Globus pallidus (tissue), 1 donor: Measurements from ENCODE around the gene SPR.

ENCODE experiments used
- DNase-seq: peaks from one replicate; pipeline ENCODE4 v3.0.0-alpha.2; 2015; ENCODE audit warnings: low spot score

SPR gene

DNA sequence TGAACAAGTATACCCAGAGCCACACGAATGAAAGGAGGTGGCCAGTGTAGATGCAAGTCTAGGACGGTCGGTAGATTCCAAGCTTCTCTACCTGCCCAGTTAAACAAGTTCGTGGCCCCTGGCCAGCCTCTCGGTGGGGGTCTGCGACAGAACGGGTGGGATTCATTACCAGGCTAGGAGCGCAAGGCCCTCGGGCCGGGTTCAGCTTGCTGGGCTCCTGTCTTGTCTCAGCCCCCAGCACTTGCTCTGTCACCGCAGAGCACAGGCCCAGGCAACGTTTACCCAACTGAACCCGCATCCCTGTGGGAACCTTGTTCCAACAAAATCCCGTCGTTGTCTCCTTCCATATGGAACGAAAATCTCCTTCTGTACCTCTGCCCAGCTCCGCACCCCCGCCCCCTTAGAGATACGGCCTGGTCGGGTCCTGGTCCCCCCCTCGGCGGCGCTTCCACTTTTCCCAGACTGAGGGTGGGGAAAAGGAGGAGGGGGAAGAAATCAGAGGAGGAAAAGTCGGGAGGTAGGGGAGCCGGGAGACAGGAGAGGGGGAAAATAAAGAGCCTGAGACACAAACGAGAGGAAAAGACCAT lies 28.2 kb downstream of the SPR start:
- no peak for DNase-seq

DNA sequence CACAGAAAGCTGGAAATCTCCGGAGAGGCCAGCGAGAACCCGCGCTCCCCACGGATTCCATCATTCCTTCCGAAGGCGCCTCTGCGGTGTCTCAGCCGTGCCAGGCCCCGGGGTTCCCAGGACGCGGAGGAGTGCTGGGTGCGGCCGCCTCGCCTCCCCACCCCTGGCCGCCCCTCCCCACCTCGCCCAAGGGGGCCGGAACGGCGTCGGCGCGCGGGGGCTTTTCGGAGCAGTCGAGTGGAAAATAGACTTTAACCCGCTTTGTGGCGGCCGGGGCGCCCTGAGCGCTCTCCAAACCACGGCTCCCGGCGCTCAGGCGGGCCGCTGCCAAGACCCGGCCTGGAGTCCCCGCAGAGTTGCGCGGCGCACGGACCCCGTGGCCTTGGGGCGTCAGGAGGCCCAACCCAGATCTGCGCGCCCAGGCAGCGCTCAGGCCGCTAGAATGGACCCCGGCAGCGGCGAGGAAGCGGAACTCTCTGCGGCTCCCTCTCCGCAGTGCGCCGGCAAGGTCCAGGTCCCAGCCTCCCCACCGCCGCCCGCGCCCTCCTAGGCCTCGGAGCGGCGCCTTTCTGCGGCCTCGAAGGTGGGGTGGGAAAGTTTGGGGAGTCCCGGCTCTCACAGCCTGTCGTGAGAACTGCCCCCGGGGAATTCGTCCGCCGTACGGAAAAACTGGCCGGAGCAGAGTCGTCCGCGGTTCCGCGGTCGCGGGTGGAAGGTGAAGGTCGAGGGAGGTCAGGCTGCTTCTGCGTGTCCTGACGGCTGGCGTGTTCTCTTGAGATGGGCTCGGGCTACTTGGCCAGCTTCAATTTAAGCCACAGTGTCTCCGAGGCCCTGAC lies 28.9 kb downstream of the SPR start:
- no peak for DNase-seq

DNA sequence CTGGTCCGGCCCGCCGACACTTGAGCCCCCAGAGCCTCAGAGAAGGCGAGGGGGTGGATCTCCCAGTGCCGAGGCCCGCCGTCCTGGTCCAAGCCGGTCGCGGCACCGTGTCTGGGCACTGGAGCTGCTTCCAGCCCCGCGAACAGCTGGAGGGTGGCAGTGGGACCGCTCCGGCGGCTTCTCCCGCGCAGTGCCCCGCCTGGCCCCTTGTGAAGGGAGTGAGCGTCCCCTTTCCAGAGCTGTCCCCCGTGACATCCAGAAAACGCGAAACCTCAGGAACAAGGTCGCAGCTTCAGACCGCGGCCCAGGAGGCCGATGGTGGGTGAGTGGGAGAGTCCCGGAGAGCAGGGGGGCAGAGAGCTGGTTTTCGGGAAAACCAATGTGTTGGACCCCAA lies 29.5 kb downstream of the SPR start:
- no peak for DNase-seq

DNA sequence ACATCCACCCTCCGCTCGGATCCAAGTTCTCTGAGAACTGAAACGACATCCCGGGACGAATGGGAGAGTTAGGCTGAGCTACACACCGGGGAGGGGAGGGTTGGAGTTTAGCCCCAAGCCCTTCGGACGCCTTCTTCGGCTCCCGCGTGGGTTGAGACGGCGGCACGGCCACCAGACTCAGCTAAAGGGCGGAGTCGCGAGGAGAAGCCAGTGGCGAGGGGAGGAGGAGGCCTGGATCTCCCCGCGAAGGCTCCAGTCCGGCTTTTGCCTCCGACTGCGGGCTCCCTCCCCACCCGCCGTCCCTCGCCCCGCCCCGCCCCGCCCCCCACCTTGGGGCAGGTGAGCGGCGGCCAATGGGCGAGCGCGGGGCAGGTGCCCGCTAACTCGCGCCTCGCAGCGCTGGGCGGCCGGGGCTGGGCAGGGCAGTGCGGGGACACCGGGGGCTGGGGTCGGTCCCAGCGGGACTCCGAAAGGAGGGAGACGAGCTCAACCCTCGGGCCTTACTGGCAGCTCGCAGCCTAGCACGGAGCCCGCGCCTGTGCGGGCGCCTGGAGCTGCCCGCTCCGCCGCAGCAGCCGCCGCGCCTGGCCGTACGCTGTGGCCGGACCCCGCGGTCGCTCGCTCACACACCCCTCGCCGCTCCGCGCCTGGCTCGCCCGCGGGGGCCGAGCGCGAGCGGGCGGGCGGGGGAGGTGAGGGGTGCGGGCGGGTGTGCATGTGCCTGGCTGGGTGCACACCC lies 30.1 kb downstream of the SPR start, which contains the start of gene EMX1:
Gene EMX1 (plus strand): TSS at position 382 of the 739 bp plus-strand sequence. CDS start 334 bp downstream, at position 716.
- no peak for DNase-seq

DNA sequence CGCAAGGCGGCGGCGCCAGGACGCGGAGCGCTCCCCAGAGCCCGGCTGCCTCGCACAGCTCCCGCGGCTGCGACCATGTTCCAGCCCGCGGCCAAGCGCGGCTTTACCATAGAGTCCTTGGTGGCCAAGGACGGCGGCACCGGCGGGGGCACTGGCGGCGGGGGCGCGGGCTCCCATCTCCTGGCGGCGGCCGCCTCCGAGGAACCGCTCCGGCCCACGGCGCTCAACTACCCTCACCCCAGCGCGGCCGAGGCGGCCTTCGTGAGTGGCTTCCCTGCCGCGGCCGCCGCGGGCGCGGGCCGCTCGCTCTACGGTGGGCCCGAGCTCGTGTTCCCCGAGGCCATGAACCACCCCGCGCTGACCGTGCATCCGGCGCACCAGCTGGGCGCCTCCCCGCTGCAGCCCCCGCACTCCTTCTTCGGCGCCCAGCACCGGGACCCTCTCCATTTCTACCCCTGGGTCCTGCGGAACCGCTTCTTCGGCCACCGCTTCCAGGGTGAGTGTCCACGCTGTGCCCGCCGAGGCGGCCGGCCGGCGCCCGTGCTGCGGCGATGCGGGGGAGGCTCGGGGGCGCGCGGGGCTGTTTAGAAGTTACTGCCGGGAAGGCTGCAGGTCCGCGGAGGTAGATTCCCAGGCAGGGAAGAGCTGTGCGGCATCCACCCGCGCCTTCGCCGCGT lies 30.8 kb downstream of the SPR start:
- no peak for DNase-seq

DNA sequence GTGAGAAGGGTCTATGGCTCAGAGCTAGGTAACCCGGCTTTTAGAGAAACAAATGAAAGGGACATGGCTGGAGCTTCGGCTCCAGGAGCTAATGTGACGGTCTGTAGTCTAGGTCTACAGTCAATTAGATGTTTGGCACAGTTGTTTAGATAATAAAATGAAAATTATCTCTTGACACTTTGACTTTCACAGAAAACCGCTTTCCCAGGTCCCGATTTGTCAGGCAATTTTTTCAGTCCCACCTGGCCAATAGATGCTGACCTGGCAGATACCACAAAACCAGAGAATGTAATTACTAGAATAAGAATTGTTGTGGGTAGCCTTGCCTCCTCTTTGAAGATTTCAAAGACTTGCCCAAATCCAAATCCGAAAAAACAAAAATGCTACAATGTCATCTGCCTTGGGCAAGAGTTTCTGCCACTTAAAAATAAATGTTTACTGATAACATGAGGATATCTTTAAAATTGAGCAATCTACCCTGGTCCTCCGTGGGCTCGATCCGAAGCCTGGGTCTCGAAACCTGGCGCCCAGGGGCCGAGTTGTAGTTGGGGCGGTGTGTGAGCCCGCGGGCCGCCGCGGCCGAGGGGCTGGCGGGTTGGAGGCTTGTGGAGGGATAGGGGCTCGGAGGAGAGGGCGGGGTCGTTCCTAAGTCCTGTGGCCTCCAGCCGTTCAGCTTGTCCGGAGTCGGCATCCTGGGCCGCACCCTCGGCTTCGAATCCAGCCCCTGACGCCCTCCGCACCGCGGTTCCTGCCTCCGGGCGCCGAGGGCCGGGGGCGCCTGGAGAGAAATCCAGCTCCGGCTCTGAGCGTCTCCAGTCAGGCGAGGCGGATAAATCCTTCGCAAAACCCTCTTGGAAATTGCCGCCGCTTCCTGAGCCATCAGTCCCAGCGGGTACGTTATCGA lies 32.5 kb downstream of the SPR start:
- no peak for DNase-seq

DNA sequence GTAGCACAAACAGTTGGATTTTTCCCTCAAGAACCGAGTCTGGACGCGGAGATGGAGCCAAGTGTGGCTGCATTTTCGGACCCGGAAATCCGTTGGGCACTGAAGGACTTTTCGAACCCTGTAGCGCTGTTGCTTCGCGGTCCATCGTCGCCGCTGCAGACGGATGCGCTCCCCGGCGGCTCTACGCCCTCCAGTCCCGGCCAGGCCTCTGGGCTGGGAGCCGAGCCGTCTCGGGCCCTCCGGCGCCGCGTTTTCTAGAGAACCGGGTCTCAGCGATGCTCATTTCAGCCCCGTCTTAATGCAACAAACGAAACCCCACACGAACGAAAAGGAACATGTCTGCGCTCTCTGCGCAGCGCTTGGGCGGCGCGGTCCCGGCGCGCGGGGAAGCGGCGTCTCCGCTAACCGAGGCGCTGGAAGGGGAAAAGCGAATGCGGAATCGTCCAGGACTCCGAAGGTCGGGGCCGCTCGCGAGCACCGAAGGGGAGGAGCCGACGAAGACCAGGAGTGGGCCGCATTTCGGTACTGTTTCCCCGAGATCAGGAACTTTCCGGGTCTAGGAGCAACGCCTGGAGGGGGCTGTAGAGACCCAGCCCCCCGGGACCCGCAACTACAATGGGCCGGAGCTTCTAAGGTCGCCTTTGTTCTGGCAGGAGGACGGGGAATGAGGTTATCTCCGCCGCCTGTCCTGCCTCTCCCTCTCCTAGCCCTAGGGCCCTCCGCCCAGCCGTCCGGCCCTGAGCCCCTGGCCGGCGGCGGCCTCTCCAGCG lies 33.3 kb downstream of the SPR start:
- DNase-seq = no peak

DNA sequence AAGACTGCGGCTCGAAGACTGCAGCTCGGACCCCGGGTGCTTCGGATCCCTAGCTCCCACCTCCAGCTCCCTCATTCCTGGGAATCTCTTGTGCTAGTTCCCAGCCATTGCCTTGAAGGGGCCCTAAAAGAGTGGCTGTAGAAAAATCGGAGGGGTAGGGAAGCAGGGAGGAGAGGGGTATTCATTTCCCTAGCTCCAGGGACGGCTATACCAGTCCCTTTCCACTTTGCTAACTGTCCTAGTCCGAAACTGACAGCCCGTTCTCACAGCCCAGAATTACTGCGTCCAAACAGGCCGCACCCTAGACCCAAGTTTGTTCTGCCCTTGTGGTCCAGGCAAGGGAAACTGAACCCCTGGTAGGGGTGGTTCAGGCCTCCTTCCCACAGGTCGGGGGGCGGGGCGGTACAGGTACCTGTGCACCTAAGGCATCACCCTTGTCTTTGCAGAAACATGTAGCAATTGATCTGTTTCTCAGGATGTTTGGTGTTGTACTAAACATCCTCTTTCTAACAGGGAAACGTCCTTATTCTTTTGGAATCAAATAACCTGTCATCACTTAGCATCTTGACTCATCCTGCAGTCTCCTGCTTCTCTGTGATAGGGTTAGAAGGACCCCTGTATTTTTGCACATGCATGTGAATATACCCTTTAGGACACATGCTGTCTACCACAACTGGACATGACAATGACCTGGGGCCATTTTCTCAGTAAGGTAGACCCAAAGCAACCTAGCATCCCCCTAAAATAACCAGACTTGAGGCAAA lies 34.1 kb downstream of the SPR start:
- no peak for DNase-seq

DNA sequence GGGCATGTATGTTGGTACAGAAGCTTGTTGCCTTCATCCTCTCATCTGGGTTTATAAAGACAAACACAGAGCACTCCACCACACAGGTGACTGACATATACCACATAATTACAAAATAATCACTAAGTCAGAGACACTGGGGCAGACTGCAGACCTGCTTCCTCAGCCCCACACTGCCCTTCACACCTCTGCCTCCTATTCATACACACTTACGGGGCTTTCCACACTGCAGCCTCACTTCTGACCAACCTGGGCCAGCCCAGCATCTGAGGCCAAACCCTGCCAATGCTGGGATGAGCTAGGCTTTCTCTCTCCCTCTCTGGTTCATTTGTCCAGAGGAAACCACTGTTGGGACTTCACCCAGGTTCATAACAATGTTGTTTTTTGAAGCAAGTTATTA lies 34.6 kb downstream of the SPR start:
- DNase-seq = no peak

DNA sequence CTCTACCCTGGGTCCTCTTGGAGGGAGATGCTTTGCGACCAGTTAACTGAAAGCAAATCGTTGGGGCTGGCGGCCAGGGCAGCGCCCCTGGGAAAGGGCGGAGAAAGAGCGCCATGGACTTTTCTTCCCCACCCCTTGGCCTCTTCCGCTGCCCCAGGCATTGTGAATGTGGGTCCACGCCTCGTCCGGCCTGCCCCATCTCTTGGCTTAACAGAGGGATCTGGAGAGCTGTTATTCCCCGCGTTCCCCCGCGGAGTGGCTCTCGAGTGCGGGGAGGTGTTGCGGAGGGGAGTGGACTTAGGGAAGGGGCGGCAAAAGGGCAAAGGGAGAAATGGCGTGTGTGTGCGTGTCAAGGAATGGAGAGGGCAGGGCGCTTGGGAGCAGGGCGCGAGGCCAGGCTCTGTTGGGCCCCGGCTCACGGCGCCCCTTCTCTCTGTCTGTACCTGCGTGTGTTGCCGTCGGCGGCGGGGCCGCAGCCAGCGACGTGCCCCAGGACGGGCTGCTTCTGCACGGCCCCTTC lies 36.7 kb downstream of the SPR start:
- no peak for DNase-seq

DNA sequence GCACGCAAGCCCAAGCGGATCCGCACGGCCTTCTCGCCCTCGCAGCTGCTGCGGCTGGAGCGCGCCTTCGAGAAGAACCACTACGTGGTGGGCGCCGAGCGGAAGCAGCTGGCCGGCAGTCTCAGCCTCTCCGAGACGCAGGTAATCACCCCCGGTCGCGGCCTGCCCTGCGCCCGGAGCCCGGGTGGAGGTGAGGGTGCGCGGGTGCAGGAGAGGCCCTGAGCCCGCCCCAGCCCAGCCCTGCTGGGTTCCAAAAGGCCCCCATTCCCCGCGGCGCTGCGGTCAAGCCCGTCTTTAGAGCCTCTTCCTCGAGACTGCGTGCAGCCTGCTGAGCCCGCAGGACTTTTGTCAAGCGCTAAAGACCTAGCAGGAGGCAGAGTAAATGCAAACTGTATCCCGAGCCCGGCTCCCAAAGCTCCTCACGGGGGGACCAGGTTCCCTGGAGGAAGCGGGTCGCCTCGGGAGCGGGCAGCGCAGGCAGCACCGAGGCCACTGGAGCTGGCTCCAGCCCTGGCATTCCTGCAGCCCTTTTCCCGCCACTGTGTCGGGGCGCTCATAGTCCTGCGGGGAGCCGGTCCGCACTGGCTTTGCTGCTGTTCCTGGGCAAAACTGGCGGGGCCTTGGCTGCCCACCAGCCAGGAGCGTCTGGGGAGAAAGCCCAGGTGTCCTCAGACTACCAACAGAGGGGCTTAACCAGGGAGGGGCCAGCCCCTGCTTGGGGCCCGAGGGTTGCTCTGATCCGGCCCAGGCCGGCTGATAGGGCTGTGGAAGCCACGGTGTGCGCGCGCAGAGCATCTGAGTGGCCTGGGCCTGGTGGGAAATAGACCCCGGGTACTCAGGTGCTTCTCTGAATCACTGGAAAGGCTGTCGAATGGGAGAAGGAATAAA lies 37.4 kb downstream of the SPR start:
- DNase-seq = no peak

DNA sequence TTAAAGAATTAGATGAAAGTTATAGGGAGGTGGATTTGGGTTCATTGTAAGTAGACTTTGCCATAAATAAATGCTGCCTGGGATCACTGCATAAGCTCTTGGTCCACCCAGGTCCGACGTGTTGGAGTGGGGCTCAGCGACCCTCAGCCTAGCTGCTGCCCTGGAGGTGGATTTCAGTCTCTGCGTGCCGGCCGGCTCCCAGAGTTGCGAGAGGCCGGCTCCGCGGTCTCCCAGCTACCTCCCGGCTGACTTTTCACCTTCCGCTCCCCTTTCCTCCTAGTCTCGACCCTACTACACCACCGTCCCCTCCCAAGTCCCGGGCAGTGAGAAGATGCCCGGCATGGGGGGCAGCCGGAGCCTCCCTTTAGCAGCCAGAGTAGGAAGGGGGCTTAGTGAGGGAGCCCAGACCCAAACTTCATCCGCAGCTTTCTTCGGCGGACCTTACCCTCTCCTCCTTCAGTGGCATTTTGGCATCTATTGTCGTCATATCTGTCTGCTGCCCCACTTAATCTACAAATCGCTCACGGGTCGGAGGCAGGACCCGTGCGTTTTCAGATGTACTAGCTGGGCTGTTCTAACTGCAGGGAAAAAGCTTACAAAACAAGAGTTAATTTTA lies 38.2 kb downstream of the SPR start:
- DNase-seq = no peak

DNA sequence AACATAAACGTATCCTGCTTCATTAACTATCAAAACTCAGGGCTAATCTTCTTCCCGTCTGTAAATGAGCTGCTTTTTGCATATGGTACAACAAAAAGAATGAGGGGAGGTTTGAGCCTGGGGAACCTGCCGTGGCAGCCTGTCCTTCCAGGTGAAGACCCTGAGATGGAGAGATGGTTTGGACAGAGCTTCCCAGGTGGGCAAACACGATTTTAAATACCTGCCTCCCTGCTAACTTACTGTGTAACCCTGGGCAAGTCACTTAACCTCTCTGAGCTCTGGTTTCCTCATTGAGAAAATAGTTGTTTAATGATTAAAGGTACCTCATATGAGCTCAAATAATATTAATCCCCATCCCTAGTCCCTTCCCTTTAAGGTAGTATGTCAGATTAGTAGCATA lies 39.2 kb downstream of the SPR start:
- no peak for DNase-seq

DNA sequence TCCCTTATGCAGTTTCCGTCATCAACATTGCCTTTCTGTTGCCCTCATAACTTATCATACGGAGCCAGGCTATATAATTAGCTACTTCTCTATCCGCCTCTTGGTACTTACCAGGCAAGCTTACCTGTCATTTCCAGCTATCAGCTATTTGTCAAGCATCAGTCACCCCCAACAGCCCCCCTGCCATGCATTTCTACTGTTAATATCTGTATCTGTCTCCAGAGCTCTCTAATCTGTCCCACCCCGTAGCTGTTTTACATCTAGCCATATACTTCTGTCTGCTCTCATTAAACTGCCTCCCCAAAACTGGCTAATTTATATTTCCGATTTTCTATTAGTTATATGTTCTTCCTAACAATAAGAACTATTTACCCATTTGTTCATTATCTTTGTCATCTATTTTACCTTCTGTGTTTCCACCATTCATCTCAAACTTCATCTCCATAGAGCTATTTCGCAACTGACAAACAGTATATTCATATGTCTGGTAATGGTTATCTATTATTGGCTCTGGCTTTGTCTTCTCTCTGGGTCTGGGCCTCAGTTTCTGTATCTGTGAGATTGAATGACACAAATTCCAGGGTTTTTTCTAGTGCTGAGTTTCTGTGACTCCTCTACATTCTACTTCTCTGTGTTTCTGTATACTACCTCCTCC lies 39.7 kb downstream of the SPR start:
- no peak for DNase-seq

DNA sequence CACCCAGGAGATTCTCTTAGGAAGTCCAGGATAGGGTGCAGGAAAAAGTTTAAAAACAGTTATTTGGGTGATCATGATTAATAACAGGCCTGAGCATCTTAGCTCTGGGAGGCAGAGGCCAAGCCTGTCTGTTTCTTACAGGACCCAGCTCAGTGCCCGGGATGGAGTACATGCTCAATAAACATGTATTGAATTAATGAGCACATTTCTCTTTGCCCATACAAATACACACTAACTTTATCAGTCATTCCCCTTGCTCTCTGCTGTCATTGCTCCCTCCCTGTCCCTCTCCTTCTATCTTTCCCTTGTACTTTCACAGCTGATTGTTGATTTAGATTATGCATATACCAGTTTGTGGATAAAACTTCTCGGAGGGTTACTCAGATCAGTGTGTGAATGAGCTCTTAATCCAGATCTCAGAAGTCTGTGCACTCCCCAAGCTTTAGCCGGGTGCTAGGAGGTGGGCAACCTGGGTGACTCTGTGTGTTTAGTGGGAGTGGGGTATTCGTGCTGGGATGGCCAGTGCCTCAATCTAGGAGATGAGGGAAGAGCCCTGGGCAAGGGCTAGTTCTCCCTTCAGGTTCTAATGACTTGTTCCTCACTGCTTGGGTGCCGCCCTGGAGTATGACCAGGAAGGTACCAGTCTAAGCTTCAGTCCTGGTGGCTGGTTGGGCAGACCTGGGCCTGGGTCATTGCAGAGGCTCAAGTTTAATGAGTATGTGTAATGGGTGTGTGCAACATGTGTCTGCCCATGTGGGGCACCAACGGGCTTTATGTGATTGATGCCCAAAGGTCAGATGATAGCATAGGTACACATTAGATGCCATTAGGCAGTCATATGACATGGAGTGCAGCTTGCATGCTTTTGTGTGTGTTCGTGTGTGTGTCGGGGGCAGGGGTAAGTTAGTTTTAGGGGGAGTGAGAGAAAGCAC lies 40.7 kb downstream of the SPR start:
- no peak for DNase-seq

DNA sequence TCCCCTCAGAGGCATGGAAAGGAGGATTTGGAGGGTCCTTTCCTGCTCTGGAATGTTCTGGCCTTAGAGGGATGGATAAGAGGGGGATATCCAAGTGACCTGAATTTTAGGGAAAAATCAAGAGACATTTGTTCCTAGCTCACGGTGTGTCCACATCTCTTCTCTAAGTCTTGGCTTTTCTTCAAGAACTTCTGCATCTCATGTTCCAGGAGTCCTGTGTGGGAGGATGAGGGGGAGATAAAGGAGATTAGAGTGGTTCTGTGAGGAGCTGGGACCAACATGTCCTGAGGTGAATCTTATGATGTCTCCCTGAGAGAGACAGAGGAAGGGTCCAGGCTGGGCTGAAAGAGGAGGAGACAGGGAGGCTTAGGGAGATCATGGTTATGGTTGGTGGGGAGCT lies 41.8 kb downstream of the SPR start:
- DNase-seq = no peak
